Stimulated activated naive CD8-positive, alpha-beta T cell treated with anti-CD3 and anti-CD28 coated beads, Interleukin-15, Interleukin-2, amounts not matched to agents 100 ng/mL and 50 ng/mL, for 24 hours (primary cell): Measurements from ENCODE around the gene SKOR1.

Source experiments
- H3K27ac Mint-ChIP-seq: one replicate; pipeline ENCODE4 v1.8.0; 2021; ENCODE audit warnings: mild to moderate bottlenecking, mixed read lengths
- H3K27me3 Mint-ChIP-seq: one replicate; pipeline ENCODE4 v1.8.0; 2021; ENCODE audit warnings: mixed read lengths
- H3K36me3 Mint-ChIP-seq: one replicate; pipeline ENCODE4 v1.8.0; 2021; ENCODE audit warnings: low read depth, mixed read lengths
- H3K4me1 Mint-ChIP-seq: one replicate; pipeline ENCODE4 v1.8.0; 2021; ENCODE audit warnings: low read depth, mixed read lengths
- H3K4me3 Mint-ChIP-seq: one replicate; pipeline ENCODE4 v1.8.0; 2021; ENCODE audit warnings: mild to moderate bottlenecking, mixed read lengths
- H3K9me3 Mint-ChIP-seq: one replicate; pipeline ENCODE4 v1.8.0; 2021; ENCODE audit warnings: mixed read lengths

SKOR1 gene

GRCh38 chr15:67805008-67805665, 20.2 kb upstream of the SKOR1 start:
- H3K27ac Mint-ChIP-seq: no peak overlapping the region
- H3K4me3 Mint-ChIP-seq: no peak overlapping the region
- no peaks in the 10 kb centered on the region for H3K9me3 Mint-ChIP-seq
- no peaks in the 10 kb centered on the region for H3K27me3 Mint-ChIP-seq
- peaks cover 9% of the 10 kb centered on the region for H3K36me3 Mint-ChIP-seq
- H3K4me1 Mint-ChIP-seq: no peaks in the 10 kb centered on the region

GRCh38 chr15:67805666-67806516, 19.4 kb upstream of the SKOR1 start:
- Mint-ChIP-seq H3K4me3 (no peak overlapping the region), H3K9me3 (no peaks in the 10 kb centered on the region)

GRCh38 chr15:67806536-67806935, 18.8 kb upstream of the SKOR1 start:
- H3K27me3 Mint-ChIP-seq: no peaks in the 10 kb centered on the region
- H3K9me3 Mint-ChIP-seq: no peaks in the 10 kb centered on the region
- no peaks in the 10 kb centered on the region for H3K4me1 Mint-ChIP-seq
- H3K27ac Mint-ChIP-seq: no peak overlapping the region
- no peak overlapping the region for H3K4me3 Mint-ChIP-seq
- H3K36me3 Mint-ChIP-seq: peaks cover 9% of the 10 kb centered on the region

More at GRCh38 chr15:67805666-67806516, 19.4 kb upstream of the SKOR1 start:
- H3K27ac Mint-ChIP-seq: no peak overlapping the region
- H3K36me3 Mint-ChIP-seq: peaks cover 9% of the 10 kb centered on the region
- H3K27me3 Mint-ChIP-seq: no peaks in the 10 kb centered on the region
- H3K4me1 Mint-ChIP-seq: no peaks in the 10 kb centered on the region

GRCh38 chr15:67807141-67807540, 18.2 kb upstream of the SKOR1 start:
- Mint-ChIP-seq H3K4me1 (no peaks in the 10 kb centered on the region), H3K36me3 (peaks cover 9% of the 10 kb centered on the region), H3K9me3 (no peaks in the 10 kb centered on the region), H3K27me3 (no peaks in the 10 kb centered on the region), H3K4me3 (no peak overlapping the region), H3K27ac (no peak overlapping the region)

- H3K27ac Mint-ChIP-seq: no peak overlapping the region
- H3K9me3 Mint-ChIP-seq: no peaks in the 10 kb centered on the region
- H3K4me3 Mint-ChIP-seq: no peak overlapping the region
- no peaks in the 10 kb centered on the region for H3K4me1 Mint-ChIP-seq
- H3K27me3 Mint-ChIP-seq: no peaks in the 10 kb centered on the region
- H3K36me3 Mint-ChIP-seq: peaks cover 9% of the 10 kb centered on the region
Measured at GRCh38 chr15:67807836-67808235, 17.5 kb upstream of the SKOR1 start.

- Mint-ChIP-seq H3K9me3 (no peaks in the 10 kb centered on the region), H3K27ac (no peak overlapping the region), H3K36me3 (peaks cover 9% of the 10 kb centered on the region), H3K4me1 (no peaks in the 10 kb centered on the region), H3K4me3 (no peak overlapping the region), H3K27me3 (no peaks in the 10 kb centered on the region)
Measured at GRCh38 chr15:67808821-67809220, 16.5 kb upstream of the SKOR1 start.

GRCh38 chr15:67809441-67809840, 15.9 kb upstream of the SKOR1 start:
- H3K27ac Mint-ChIP-seq: no peak overlapping the region
- no peak overlapping the region for H3K4me3 Mint-ChIP-seq
- H3K36me3 Mint-ChIP-seq: peaks cover 9% of the 10 kb centered on the region
- H3K27me3 Mint-ChIP-seq: no peaks in the 10 kb centered on the region
- no peaks in the 10 kb centered on the region for H3K4me1 Mint-ChIP-seq
- H3K9me3 Mint-ChIP-seq: no peaks in the 10 kb centered on the region

GRCh38 chr15:67809866-67810265, 15.4 kb upstream of the SKOR1 start:
- H3K36me3 Mint-ChIP-seq: peaks cover 9% of the 10 kb centered on the region
- H3K4me1 Mint-ChIP-seq: no peaks in the 10 kb centered on the region
- no peak overlapping the region for H3K27ac Mint-ChIP-seq
- H3K4me3 Mint-ChIP-seq: no peak overlapping the region
- no peaks in the 10 kb centered on the region for H3K9me3 Mint-ChIP-seq
- H3K27me3 Mint-ChIP-seq: no peaks in the 10 kb centered on the region

- H3K27ac Mint-ChIP-seq: no peak overlapping the region
- no peaks in the 10 kb centered on the region for H3K9me3 Mint-ChIP-seq
- no peak overlapping the region for H3K4me3 Mint-ChIP-seq
- peaks cover 9% of the 10 kb centered on the region for H3K36me3 Mint-ChIP-seq
- peaks cover 13% of the 10 kb centered on the region for H3K27me3 Mint-ChIP-seq
- H3K4me1 Mint-ChIP-seq: no peaks in the 10 kb centered on the region
Measured at GRCh38 chr15:67812241-67812644, 13.1 kb upstream of the SKOR1 start.

GRCh38 chr15:67813104-67813634, 12.1 kb upstream of the SKOR1 start:
- Mint-ChIP-seq H3K36me3 (peaks cover 5% of the 10 kb centered on the region), H3K27ac (no peak overlapping the region), H3K27me3 (peaks cover 18% of the 10 kb centered on the region)

GRCh38 chr15:67815036-67815592, 10.2 kb upstream of the SKOR1 start:
- Mint-ChIP-seq H3K4me1 (no peaks in the 10 kb centered on the region), H3K4me3 (no peak overlapping the region), H3K27me3 (peaks cover 33% of the 10 kb centered on the region), H3K36me3 (no peaks in the 10 kb centered on the region), H3K9me3 (no peaks in the 10 kb centered on the region), H3K27ac (no peak overlapping the region)

More at GRCh38 chr15:67813104-67813634, 12.1 kb upstream of the SKOR1 start:
- H3K4me3 Mint-ChIP-seq: no peak overlapping the region
- H3K9me3 Mint-ChIP-seq: no peaks in the 10 kb centered on the region
- H3K4me1 Mint-ChIP-seq: no peaks in the 10 kb centered on the region

- Mint-ChIP-seq H3K27me3 (peaks cover 48% of the 10 kb centered on the region), H3K36me3 (no peaks in the 10 kb centered on the region), H3K4me1 (peaks cover 11% of the 10 kb centered on the region), H3K4me3 (no peak overlapping the region), H3K27ac (no peak overlapping the region), H3K9me3 (no peaks in the 10 kb centered on the region)
Measured at GRCh38 chr15:67816668-67817067, 8.6 kb upstream of the SKOR1 start.

GRCh38 chr15:67818464-67818863, 6.8 kb upstream of the SKOR1 start:
- H3K36me3 Mint-ChIP-seq: no peaks in the 10 kb centered on the region
- no peaks in the 10 kb centered on the region for H3K9me3 Mint-ChIP-seq
- peaks cover 62% of the 10 kb centered on the region for H3K27me3 Mint-ChIP-seq
- no peak overlapping the region for H3K4me3 Mint-ChIP-seq
- peaks cover 24% of the 10 kb centered on the region for H3K4me1 Mint-ChIP-seq
- H3K27ac Mint-ChIP-seq: no peak overlapping the region

GRCh38 chr15:67819636-67820035, 5.7 kb upstream of the SKOR1 start:
- Mint-ChIP-seq H3K27me3 (peaks cover 74% of the 10 kb centered on the region), H3K27ac (no peak overlapping the region), H3K36me3 (no peaks in the 10 kb centered on the region), H3K4me1 (peaks cover 33% of the 10 kb centered on the region), H3K4me3 (no peak overlapping the region), H3K9me3 (no peaks in the 10 kb centered on the region)
